GM18520 (cell line): ENCODE results near the gene TMEM185B.
"Not testable (repeated sequence)": the region's sequence is repeated elsewhere in the genome, so short reads cannot be mapped to it uniquely, and the experiment has no call there.

Source experiments
- ATAC-seq: cut with Tn5 transposase; IDR thresholded peaks from one replicate; pipeline ENCODE4 v1.9.1; 2021; ENCODE audit not compliant: unreplicated experiment

The TMEM185B gene

DNA sequence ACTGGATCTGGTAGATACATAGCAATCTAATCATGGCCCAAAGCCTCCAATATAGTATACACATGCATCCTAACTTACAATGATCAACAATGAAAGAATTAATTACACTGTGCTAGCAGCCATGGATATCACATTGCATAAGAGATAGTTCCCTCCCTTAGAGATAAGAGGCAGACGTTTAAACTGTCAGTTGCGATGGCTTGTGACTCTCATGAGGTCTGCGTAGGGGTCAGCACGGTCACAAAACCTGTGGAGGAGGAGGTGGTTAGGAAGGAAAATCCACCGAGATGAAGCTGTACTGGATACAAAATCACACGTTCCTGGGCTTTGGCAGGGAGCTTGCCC, 28.7 kb upstream of the TMEM185B start:
- no peak for ATAC-seq

DNA sequence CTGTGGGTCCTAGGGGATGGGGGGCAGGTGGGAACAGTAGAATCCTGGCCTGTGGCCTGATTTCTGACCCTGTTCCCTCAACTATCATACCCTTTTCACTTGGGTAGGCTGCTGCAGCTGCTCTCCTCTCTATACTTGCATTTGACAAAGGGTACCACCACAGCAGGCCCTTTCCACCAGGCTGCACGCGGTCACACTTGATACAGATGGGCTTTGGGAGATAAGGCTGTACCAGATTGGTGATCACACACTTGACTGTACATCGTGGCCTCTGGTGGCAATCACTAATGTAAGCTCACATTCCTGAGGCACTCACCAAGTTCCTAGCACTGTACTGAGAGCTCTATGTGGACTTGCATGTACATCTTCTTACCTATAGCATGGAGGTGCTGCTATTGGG, 27.9 kb upstream of the TMEM185B start:
- no peak for ATAC-seq

GRCh38 chr2:120250640-120251039, 27.4 kb upstream of the TMEM185B start:
- no peak for ATAC-seq

DNA sequence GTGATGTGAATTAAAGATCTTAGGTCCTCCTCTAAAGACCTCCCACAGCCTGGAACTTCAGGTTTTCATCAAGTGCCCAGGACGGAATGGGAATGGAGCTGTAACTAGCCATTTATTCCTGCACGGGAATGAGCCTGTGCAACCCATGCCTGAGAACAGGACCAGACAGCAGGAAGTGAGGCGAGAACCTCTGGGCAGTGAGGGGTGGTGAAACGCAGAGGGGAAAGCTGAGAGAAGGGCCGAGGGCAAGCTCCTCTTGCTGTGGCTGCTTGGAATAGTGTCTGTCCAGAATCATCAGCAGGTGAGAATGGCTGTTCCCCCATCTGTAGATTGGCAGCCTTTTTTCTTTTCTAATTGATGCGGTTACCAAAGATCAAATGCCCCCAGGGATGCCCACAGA, 24.7 kb upstream of the TMEM185B start:
- no peak for ATAC-seq

DNA sequence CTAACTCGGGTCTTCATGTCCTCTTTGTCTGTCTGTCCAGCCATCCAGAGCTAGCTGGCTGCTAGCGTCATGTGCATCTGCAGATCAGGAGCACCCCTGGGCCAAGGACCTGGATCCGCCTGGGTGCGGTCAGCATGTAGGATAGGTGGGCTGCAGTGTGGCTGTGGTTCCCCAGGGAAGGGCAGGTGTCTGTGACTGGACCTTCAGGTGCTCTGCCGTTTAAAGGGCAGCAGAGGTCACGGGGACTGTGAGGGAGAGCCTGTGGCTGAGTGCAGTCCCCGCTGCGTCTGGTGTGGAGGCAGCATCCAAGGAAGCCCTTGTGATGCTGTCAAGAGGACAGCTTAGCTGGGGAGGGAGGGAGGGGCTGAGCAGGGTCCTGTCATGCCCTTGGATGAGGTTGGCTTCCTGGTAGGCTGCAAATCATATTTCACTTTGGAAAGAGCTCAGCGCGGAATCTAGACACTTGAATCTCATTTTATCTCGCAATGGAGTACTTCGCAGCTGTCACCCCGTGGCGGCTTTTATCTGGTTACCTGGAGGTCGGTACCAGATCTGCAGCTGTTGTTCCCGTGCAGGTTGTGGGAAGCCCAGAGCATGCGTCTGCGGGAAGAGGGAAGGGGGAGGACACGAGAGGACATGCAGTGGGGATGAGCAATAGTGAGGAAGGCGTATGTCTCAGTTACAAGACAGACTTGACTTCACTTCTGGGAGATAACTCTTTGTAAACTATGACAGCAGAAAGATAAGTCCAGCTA, 23.5 kb upstream of the TMEM185B start:
- ATAC-seq = no peak

DNA sequence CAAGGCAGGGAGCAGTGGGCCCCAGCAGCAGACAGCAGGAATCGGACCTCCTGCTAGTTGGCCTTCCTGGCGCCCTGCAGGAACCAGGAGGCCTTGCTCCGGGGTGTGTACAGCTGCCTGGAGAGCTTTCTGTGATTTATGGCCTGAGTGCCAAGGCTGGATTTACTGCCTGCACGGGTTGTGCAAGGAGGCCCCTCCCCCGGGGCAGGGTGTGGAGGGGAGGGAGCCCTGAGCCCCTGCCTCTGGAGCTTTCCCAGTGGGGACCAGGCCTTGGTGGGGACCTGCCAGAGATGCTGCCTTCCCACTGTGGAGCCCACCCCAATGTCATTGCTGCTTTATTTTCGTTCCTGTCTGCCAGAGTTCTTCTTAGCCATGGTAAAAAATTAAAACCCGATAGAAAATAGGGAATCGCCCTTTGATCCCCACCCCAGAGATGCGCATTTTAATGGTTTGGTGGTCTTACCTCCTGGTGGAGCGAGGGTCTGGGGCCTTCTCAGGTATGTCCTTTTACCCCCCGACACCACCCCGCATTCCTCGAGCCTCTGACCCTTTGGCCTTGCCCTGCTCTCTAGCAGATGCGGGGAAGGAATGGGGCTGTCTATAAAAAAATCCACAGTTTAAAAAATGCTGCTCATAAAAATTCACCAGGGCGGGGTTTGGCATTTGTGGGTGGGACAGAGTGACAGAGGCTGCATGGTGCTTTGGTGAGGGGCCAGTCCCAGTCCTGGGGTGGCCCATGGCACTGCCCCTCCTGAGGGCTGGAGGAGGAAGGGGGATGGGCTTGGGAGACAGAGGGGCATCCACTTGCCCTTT, 22.5 kb upstream of the TMEM185B start:
- ATAC-seq = no peak

GRCh38 chr2:120244656-120245519, 21.7 kb upstream of the TMEM185B start:
- ATAC-seq = no peak

- ATAC-seq = no peak
Measured at GRCh38 chr2:120243875-120244553, 20.8 kb upstream of the TMEM185B start.

DNA sequence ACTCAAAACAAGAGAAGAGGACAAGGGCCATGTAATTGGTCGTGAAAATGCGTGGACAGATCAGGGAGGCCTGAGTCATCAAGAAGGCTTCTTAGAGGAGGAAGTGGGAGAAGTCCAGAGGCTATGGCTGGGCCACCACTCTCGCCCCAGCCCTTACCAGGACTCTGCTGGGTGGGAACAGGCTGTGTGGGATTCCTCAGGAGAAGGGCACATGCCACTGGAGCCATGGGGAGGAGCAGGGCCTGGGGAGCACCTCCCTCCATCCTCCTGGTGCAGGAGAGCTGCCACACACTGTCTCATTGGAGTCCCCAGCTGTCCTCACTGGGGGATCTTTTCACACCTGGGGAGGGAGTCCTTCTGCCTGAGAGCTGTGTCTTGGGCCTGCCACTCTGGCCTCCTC, 20.0 kb upstream of the TMEM185B start:
- ATAC-seq = no peak

DNA sequence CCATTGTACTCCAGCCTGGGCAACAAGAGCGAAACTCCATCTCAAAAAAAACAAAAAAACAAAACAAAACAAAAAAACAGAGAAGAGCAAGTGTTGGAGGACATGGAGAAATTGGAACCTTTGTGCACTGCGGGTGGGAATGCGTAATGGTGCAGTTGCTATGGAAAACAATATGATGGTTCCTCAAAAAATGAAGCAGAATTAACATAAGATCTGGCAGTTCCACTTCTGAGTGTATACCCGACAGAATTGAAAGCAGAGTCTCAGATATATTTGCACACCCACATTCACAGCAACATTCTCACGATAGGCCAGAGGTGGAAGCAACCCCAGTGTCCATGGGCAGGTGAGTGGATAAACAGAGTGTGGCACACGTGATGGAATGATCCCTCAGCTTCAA, 18.5 kb upstream of the TMEM185B start:
- no peak for ATAC-seq

DNA sequence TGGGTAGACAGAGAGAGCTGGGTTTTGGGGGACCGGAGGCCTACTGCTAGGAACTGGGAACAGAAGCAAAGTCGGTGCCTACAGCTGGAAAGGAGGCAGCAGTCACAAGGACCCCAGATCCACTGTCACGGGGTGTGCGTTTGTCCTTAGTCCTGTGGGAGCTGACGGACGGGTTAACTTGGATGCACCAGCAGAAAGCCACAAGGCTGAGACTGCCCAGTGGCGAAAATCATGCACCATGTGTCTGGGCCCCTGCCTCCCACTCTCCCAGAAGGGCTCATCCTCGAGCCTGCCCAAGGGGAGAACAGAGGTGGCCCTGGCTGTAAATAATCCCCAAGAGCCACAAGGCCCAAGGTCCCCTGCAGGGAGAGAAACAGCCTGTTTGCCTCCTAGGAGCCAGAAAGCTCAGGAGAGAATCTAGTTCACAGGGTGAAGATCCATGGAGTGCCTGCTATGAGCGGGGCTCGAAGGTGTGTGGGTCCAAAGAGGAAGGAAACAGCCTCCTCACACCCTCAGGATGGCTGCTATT, 17.8 kb upstream of the TMEM185B start:
- ATAC-seq = no peak

- ATAC-seq = no peak
Measured at GRCh38 chr2:120239488-120240287, 16.5 kb upstream of the TMEM185B start.

DNA sequence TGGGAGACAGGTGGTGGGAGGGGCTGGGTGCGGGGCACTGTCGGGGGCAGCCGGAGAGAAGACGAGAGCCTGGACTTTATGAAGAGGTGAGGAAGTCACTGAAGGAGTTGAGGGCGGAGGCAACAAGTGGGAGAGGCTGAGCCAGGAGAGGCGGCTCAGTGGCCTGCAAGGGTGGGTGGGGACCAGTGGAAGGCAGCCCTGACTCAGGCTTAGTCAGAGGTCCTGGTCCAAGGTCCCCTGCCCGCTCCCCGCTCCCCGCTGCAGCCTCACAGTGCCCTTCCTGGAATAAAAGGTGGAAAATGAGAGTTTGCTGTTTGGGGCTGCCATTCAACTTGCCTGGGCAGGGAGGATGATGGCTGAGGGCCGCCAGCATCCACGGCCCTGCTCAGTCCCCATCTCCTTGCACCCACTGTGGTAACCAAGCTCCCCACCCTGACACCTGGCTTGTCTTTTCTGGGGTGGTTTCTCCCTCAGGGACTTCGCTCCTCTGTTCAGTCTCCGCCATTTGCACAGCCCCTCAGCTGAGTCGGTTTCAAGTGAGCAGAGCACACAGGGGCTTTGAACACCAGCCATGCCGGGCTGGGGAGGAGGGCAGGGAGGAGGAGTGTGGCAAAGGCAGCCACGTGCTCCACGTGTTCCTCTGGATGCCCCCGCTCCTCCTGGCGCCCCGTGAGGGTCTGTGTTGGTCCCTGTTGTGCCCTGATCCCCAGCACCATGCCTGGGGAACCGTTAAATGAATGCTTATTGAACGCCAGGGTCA, 15.7 kb upstream of the TMEM185B start:
- ATAC-seq = no peak

DNA sequence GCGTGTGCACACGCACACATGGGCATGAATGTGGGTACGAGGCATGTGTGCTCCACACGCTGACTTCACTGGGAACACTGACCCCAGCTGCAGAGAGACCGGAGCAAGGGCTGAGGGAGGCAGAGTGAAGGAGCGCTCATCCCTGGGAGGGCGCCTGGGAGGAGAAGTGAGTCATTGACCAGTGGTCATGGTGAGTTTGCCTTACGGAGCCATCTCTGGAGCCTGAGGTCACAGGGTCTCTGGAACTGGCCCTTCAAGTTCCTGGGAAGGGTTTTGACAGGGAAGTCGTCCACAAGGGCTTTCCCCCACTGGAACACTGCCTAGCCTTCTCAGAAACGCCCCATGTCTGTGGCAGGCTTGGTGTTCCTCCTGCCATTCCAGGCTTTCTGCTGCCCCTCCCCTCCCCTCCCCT, 14.3 kb upstream of the TMEM185B start:
- no peak for ATAC-seq

GRCh38 chr2:120236791-120237190, 13.6 kb upstream of the TMEM185B start:
- no peak for ATAC-seq

DNA sequence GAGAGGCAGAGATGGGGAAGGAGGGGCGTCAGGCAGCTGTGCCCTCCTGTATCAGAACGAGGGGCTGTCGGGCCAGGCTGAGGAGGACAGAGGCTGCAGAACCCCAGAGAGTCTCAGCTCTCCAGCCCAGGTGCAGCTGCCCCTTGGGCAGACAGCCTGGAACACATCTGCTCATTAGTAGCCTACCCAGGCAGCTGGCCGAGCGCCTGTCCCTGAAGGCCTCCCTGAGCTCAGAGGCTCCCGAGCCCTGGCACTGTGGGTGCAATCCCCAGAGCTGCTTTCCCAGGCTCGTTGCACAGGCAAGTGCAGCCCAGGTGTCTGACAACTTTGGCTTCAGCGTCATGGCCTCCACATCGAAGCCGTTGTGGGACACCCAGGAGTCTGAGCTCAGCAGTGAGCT, 13.1 kb upstream of the TMEM185B start:
- ATAC-seq = no peak

DNA sequence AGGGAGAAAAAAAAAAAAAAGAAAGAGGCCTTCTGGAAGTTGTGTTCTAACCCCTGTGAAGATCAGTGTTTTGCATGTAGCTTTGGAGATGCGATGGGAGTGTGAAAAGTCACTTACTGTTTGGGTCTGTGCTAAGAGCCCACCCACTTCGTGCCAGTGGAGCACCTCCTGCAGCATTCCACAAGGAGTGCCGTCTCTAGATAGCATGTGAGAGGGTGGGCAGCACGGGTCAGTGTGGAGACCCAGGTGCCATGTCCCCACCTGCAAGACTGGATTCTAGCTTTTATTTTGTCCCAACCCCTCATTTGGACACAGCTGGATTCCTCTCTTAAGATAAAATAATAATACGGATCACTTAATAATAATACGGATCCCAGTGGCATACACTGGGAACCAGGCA, 12.5 kb upstream of the TMEM185B start:
- no peak for ATAC-seq

DNA sequence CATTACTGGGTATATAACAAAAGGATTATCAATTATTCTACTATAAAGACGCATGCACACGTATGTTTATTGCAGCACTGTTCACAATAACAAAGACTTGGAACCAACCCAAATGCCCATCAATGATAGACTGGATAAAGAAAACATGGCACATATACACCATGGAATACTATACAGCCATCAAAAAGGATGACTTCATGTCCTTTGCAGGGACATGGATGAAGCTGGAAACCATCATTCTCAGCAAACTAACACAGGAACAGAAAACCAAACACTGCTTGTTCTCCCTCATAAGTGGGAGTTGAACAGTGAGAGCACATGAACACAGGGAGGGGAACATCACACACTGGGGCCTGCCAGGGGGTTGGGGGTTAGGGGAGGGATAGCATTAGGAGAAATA, 12.0 kb upstream of the TMEM185B start:
- not testable (repeated sequence) for ATAC-seq

GRCh38 chr2:120233292-120233691, 10.1 kb upstream of the TMEM185B start:
- no peak for ATAC-seq
